GM19438 (cell line): ENCODE results near the gene PI16.

Experiments
- ATAC-seq: cut with Tn5 transposase; IDR thresholded peaks from one replicate; pipeline ENCODE4 v1.9.1; 2021; ENCODE audit warnings: low read depth; ENCODE audit not compliant: unreplicated experiment

Gene PI16

GRCh38 chr6:36970892-36971842, 16.6 kb downstream of the PI16 start:
- no peak for ATAC-seq

GRCh38 chr6:36971921-36972673, 17.6 kb downstream of the PI16 start:
- ATAC-seq: no peak

- no peak for ATAC-seq
Observed at GRCh38 chr6:36973190-36973589, 18.7 kb downstream of the PI16 start.

GRCh38 chr6:36973647-36974046, 19.1 kb downstream of the PI16 start:
- no peak for ATAC-seq

- ATAC-seq: no peak
Observed at GRCh38 chr6:36975231-36976006, 20.9 kb downstream of the PI16 start.

- ATAC-seq: no peak
Observed at GRCh38 chr6:36976007-36976264, 21.4 kb downstream of the PI16 start.

GRCh38 chr6:36976509-36976908, 22.0 kb downstream of the PI16 start:
- ATAC-seq: no peak

GRCh38 chr6:36976931-36977330, 22.4 kb downstream of the PI16 start:
- no peak for ATAC-seq

- no peak for ATAC-seq
Observed at GRCh38 chr6:36977470-36977941, 23.0 kb downstream of the PI16 start.

GRCh38 chr6:36978421-36979346, 24.1 kb downstream of the PI16 start:
- ATAC-seq: no peak

GRCh38 chr6:36979347-36979742, 24.8 kb downstream of the PI16 start:
- ATAC-seq: no peak

- no peak for ATAC-seq
Observed at GRCh38 chr6:36980129-36980528, 25.6 kb downstream of the PI16 start.

- ATAC-seq: no peak
Observed at GRCh38 chr6:36980876-36981619, 26.5 kb downstream of the PI16 start.

- no peak for ATAC-seq
Observed at GRCh38 chr6:36983538-36983937, 29.0 kb downstream of the PI16 start.

- ATAC-seq: no peak
Observed at GRCh38 chr6:36984581-36985416, 30.3 kb downstream of the PI16 start.

GRCh38 chr6:36985417-36985807, 30.9 kb downstream of the PI16 start:
- ATAC-seq: no peak

- peak; percentile 73 for ATAC-seq
Observed at GRCh38 chr6:36985808-36986703, 31.5 kb downstream of the PI16 start, which contains the start of gene MTCH1. Gene MTCH1 (minus strand): TSS chr6:36986196. CDS start chr6:36986173, 23 bp downstream.
